ENCODE data around the gene PGA4. TPM values are rescaled to one million over a fixed set of nuclear protein-coding genes. Genes with fewer than 3 reads are reported as not detected.

PGA4 gene
- total RNA-seq, 1 donor from 2014 or later = not detected

- Mint-ChIP-seq H3K4me3 (no peak overlapping the region), H3K4me1 (no peaks in the 10 kb centered on the region), H3K36me3 (ENCODE audit: low read depth) (no peaks in the 10 kb centered on the region), H3K9me3 (no peaks in the 10 kb centered on the region), H3K27ac (no peak overlapping the region), H3K27me3 (no peaks in the 10 kb centered on the region)
- CTCF ChIA-PET = interaction anchor here (0.7 kb wide), 1 partner anchor 430 kb away, joined by 3 read pairs; no protein-coding TSS in a partner anchor
- intact Hi-C loops (cut with micrococcal nuclease) = no loop called here
- ATAC-seq (ENCODE audit: low read depth) (no peak), DNase-seq (no peak)
- TF ChIP-seq, protein P1, sequence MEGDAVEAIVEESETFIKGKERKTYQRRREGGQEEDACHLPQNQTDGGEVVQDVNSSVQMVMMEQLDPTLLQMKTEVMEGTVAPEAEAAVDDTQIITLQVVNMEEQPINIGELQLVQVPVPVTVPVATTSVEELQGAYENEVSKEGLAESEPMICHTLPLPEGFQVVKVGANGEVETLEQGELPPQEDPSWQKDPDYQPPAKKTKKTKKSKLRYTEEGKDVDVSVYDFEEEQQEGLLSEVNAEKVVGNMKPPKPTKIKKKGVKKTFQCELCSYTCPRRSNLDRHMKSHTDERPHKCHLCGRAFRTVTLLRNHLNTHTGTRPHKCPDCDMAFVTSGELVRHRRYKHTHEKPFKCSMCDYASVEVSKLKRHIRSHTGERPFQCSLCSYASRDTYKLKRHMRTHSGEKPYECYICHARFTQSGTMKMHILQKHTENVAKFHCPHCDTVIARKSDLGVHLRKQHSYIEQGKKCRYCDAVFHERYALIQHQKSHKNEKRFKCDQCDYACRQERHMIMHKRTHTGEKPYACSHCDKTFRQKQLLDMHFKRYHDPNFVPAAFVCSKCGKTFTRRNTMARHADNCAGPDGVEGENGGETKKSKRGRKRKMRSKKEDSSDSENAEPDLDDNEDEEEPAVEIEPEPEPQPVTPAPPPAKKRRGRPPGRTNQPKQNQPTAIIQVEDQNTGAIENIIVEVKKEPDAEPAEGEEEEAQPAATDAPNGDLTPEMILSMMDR (IDR thresholded peaks at IDR 0.05) = no peak
- POLR2A ChIA-PET = no interaction called here
Measured at GRCh38 chr11:61270354-61271076, 48.4 kb downstream of the PGA4 start.

DNA sequence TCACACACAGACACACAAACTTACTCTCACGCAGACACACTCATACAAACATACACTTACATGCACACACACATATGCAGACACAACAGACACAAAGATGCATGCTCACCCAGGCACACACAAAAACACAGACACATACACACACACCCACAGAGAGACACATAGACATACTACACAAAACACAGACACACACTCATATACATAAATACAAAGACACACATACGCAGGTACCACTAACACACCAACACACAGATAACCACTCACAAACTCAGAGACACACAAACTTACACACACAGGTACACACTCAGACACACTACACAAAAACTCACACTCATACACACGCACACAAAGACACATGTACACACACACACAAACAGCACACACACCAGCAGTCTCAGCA, 50.6 kb downstream of the PGA4 start:
- TF ChIP-seq, protein P1 (IDR thresholded peaks at IDR 0.05) = no peak
- no peak for ATAC-seq (ENCODE audit: low read depth)
- H3K27ac Mint-ChIP-seq = no peak overlapping the region
- DNase-seq = no peak
- no peaks in the 10 kb centered on the region for H3K36me3 Mint-ChIP-seq (ENCODE audit: low read depth)
- ChIA-PET CTCF (no interaction called here), POLR2A (no interaction called here)
- H3K4me1 Mint-ChIP-seq = no peaks in the 10 kb centered on the region
- H3K27me3 Mint-ChIP-seq = no peaks in the 10 kb centered on the region
- no peaks in the 10 kb centered on the region for H3K9me3 Mint-ChIP-seq
- intact Hi-C loops (cut with micrococcal nuclease) = no loop called here
- no peak overlapping the region for H3K4me3 Mint-ChIP-seq

DNA sequence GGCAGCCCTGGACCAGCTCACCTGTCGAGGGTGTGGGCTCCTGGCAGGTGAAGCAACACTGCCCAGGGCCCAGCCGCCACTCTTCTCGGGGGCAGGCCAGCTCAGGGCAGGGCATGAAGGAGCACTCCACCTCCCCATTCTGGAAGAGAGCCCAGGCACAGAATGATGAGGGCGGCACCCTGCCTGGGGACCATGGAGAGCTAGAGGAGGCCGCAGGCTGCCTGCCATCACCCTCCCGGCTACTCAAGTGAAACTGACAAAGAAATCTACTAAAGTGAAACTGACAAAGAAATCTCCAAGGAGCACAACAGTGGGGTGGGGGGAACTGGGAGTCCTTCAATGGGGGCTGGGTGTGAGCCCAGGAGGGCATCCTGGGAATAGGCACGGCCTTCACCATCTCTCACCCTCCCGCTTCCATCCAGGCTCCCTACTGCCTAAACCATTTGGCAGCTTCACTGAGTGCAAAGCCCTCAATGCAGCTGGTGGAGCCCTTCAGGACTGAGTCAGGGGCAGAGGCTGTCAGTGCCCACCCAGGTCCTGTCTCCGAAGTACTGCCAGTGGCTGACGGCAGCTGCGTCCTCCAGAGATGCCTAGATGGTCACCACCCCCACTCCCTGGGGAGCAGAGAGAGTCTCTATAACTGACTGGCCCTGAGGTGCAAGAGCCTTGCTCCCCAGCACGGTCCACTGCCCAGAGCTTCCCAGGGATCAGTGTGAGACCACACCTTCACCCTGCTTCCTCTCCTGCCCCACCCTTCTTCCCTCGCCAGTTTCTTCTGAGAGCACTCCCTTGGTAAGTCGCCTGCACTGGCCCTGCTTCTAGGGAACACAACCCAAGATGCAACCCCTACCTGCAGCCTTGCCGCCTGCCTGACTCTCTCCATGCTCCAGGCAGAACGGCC, 51.3 kb downstream of the PGA4 start:
- no peak overlapping the region for H3K27ac Mint-ChIP-seq
- H3K4me3 Mint-ChIP-seq = no peak overlapping the region
- no peaks in the 10 kb centered on the region for H3K36me3 Mint-ChIP-seq (ENCODE audit: low read depth)
- ATAC-seq (ENCODE audit: low read depth) (no peak), DNase-seq (no peak)
- no peaks in the 10 kb centered on the region for H3K9me3 Mint-ChIP-seq
- no peaks in the 10 kb centered on the region for H3K4me1 Mint-ChIP-seq
- no peaks in the 10 kb centered on the region for H3K27me3 Mint-ChIP-seq
- TF ChIP-seq, protein P1 (IDR thresholded peaks at IDR 0.05) = no peak
- ChIA-PET CTCF (no interaction called here), POLR2A (no interaction called here)
- intact Hi-C loops (cut with micrococcal nuclease) = no loop called here

- TF ChIP-seq, protein P1 (IDR thresholded peaks at IDR 0.05) = no peak
- Mint-ChIP-seq H3K27ac (no peak overlapping the region), H3K4me3 (no peak overlapping the region), H3K4me1 (no peaks in the 10 kb centered on the region), H3K9me3 (no peaks in the 10 kb centered on the region), H3K36me3 (ENCODE audit: low read depth) (no peaks in the 10 kb centered on the region), H3K27me3 (no peaks in the 10 kb centered on the region)
- no peak for ATAC-seq (ENCODE audit: low read depth)
- no peak for DNase-seq
- intact Hi-C loops (cut with micrococcal nuclease) = no loop called here
- POLR2A ChIA-PET = no interaction called here
- CTCF ChIA-PET = no interaction called here
Measured at GRCh38 chr11:61274084-61274483, 51.9 kb downstream of the PGA4 start.

DNA sequence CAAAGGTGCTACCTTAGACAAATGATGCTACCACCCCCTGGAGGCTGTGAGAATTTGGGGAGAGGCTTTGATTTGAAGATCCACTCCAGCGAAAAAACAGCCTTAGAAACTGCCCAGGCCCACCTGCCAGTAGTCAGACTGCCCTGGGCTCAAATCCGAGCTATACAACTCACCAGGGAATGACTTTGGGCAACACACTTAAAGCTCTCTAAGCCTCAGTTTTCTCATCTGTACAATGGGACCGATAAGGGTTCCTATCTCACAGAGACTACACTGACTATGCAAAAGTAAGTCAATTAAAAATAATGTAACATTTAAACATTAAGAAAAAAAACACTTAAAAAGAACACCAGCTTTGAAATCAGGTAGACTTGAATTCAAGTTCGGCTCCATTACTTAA, 53.0 kb downstream of the PGA4 start:
- CTCF ChIA-PET = no interaction called here

More for the DNA sequence above, 53.0 kb downstream of the PGA4 start:
- Mint-ChIP-seq H3K4me1 (no peaks in the 10 kb centered on the region), H3K27me3 (no peaks in the 10 kb centered on the region), H3K27ac (no peak overlapping the region), H3K9me3 (no peaks in the 10 kb centered on the region), H3K4me3 (no peak overlapping the region), H3K36me3 (ENCODE audit: low read depth) (no peaks in the 10 kb centered on the region)
- DNase-seq = no peak
- TF ChIP-seq, protein P1 (IDR thresholded peaks at IDR 0.05) = no peak
- no peak for ATAC-seq (ENCODE audit: low read depth)
- intact Hi-C loops (cut with micrococcal nuclease) = no loop called here
- POLR2A ChIA-PET = no interaction called here
